Stimulated activated CD8-positive, alpha-beta memory T cell treated with anti-CD3 and anti-CD28 coated beads, Interleukin-7, amount 100 ng/mL, for 1 hour (primary cell): ENCODE measurements around the gene KCNIP3.
"Not testable (repeated sequence)": the region's sequence is repeated elsewhere in the genome, so short reads cannot be mapped to it uniquely, and the experiment has no call there.

Source experiments
- DNase-seq, 2 donors: peaks; one replicate each; pipeline ENCODE4 v3.0.0-alpha.2; 2020; ENCODE audit warnings: low read depth in 2 of 2

Gene KCNIP3

DNA sequence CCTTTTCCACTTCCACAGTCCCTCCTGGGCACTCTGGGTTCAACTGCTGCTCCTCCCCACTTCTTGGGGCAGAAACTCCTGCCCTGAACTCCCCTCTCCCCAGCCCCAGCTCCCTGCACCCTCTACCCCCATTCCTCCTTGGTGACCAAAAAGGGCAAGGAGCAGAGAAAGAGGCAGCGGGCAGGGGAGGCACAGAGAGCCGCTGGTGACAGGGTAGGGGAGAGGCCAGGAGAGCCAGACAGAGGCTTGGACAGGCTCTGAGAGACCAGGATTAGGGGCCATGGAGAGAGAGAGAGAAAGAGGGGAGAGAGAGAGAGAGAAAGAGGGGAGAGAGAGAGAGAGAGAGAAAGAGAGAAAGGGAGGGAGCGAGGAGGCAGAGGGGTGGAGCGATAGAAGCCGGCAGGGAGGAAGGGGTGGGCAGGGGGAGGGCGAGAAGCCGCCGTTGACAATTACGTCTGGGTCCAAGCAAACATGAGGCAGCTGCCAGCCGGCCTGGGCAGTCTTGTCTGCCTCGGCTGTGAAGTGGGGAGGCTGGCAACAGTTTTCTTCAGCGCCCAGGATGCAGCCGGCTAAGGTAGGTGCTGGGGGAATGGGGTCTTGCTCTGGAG lies at the start of gene KCNIP3:
TSS of gene KCNIP3 (plus strand) at position 468 of the 608 bp plus-strand sequence. CDS start at position 560, 92 bp downstream.
- DNase-seq = no peak

DNA sequence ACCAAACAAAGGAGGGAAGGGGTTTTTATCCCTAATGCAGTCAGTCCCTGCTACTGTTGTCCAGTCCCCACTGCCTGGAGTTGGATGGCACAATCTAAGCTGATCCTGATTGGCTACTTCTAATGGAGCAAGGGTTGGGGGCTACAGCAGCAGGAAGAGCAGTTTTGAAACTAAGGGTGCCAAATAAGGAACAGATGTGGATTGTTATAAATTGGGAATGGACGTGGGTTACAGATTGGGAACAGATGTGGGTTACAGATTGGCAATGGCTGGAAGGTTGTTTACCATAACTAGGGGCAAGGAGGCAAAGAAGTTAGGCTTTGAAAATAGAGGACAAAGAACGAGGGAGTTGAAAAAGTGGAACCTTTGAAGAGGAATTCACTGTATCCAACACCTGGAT lies 38.9 kb upstream of the KCNIP3 start:
- no peak for DNase-seq

- DNase-seq = no peak
Observed at GRCh38 chr2:95260028-95261023, 36.8 kb upstream of the KCNIP3 start.

- DNase-seq = no peak
Observed at GRCh38 chr2:95261602-95262001, 35.5 kb upstream of the KCNIP3 start.

DNA sequence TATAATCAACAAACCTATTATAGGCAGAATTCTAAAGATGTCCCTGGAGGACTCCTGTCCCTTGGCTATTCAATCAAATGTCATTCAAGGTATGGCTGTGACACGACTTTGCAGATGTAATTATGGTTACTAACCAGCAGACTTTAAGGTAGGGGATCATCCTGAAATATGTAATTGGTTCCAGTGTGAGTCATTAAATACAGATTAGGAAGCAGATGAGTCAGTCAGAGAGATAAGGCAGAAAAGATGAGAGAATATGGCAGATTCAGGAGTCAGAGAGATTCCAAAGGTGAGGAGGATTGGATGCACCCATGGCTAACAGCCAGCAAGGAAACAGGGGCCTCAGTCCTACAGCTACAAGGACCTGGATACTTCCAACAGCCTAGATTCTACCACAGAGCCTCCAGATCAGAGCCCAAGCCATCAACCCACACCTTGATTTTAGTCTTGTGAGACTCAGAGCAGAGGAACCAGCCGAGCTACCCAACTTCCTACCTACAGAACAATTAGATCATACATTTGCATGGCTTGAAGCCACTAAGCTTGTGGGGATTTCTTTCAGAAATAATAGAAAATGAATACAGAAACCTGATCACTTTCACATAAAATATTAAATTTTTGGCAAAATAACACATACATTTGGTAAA lies 34.1 kb upstream of the KCNIP3 start:
- DNase-seq = no peak

DNA sequence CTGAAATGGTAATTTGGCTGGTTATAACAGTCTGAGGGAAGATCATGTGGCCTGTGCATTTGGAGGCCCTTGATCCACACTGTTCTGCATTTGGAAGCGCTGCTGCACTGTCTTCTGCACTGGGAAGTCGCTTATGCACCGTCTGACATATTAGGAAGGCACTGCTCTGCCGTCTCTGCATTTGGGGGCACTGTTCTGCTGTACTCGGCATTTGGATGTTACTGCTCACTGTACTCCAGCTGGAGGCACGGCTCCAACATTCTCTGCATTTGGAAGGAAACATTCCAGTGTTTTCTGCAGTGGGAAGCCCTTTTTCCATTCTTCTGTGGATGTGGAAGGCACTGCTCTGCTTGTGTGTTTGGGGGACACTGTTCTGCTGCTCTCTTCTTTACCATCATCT lies 32.5 kb upstream of the KCNIP3 start:
- no peak for DNase-seq

DNA sequence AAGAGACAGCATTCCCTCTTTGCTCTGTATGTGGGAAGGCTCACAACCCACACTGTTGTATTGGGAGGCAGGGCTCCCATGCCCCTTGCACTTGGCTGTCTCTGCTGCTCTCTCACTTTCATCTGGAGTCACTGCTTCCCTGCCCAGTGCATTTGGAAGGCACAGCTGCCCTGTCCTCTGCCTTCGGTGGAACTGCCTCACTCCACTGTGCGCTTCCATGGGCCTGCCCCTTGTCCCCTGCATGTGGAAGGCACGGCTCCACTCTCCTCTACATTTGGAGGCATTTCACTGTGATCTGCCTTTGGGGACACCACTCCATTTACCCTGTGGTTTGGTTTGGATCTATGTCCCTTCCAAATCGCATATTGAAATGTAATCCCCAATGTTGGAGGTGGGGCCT lies 32.0 kb upstream of the KCNIP3 start:
- DNase-seq = no peak

- DNase-seq = no peak
Observed at GRCh38 chr2:95266781-95267430, 30.2 kb upstream of the KCNIP3 start.

DNA sequence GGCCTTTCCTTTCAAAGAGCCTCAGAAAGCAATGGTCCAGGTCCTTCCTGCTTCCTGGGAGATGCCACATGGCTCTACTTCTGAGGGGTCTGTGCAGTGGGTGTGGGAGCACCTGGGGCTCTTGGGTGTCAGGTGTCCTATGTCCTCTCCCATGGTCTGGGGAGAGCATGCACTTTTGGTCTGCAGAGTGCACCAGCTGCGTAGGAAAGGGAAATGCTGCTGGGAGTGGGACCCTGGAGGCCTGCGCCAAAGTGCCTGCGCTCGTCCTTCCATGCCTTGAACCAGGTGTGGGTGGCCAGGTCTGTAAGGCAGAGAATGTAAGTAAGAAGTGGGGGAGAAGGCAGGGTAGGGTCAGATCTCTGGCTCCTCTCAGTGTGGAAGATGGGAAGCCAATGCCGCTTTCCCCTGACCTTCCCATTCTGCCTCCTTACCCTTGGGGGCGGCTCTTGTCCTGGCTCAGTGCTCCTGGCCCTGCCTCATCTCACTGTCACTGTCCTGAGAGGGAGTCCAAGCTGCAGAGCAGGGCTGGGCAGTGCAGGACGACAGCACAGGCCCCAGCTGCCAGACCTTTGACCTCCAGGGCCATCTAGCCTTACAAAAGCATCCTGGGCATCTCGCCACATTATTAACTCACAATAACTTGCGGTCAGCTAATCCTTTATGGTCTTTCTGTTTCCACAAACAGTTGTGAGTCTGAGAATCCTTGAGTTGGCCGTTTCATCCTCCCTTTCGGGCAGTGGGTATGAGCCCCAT lies 29.5 kb upstream of the KCNIP3 start:
- DNase-seq = no peak

DNA sequence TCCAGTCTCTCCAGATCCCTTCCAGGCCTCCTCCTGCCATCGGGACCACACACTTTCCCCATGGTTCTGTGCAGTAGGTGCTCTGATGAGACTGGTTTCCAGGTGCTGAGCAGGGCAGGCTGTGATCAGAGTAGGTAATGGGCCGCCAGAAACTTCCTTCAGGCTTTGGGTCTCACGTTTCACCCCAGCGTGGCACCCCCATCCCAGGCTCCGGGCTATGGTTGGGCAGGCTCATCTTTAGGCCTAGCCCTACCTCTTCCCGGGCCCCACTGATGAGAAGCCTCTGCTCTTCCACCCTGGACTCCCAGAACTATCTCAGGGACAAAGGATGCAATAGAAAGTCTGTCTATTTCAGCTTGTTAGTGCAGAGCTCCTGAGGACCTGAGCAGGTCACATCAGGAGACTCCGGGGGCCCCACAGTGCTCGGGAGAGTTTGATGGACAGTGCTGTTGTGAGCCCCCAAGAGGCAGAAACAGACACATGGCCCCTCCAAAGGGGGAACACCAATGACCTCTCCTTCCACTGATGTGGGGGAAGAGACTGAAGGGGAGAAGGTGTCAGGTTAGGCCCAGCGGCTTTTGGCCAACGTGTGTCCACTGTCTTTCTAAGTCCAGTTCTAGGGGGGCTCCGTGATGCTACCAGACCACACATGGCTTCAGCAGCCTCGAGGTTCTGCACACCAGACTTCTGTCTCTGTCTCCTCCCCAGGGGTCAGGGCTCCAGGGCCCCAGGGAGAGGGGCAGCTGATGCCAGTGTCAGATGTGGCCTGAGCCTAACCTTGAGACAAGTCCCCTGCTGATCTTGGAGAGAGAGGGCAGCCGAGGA lies 28.7 kb upstream of the KCNIP3 start:
- no peak for DNase-seq

DNA sequence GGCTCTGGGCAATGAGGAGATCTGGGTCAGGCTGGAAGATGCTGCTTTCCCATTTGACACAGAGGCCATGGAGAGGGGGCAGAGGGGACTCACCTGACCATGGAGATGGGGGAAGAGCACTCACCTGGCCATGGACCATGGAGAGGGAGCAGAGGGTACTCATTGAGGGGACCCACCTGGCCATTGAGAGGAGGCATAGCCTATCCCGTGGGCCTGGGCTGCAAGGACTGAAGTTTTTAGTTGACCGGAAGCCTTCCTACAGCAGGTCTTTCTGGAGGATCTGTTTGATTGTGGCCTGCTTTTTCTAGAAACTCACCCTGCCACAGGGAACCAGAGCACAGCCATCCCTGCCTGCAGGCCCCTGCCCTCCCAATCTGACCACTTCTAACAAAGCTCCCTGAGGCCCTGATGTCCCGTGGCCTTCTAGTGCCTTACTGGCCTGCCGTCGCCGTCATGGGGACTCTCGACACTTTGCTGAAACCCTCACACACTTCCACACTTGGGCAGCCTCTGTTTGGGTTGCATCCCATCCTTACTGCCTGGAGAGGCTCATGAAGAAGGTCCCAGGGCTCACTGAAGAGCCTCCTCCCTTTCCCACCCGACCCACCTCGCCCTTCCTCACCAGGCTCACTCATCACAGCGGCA lies 28.0 kb upstream of the KCNIP3 start:
- DNase-seq = no peak

- DNase-seq = not testable (repeated sequence)
Observed at GRCh38 chr2:95269745-95270144, 27.4 kb upstream of the KCNIP3 start.

DNA sequence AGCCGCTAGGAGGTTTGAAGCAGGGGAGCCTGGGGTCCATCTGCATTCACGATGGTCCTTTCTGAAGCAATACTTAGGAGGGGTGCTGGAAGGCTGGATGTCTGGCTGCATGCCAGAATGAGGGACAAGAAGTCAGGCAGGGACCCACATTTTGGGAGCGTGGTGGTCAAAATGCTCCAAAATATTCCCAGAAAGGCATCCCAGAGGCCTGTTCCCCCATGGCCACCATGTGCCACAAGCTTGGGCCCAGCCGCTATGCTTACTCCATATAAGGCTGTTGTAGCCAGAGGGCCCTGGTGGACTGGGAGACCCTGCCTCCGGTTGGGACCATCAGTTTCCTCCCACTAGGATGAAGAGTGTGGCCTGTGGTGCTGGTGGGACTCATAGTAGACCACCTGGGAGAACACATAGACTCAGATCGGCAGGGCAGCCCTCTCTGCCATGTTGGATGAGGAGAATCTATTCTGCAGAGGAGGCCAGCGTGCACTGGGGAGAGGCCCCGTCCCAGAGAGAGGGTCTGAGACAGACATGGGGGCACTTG lies 26.5 kb upstream of the KCNIP3 start:
- DNase-seq = no peak

- DNase-seq = no peak
Observed at GRCh38 chr2:95271381-95271971, 25.7 kb upstream of the KCNIP3 start.

- DNase-seq = no peak
Observed at GRCh38 chr2:95272299-95272751, 24.8 kb upstream of the KCNIP3 start.

DNA sequence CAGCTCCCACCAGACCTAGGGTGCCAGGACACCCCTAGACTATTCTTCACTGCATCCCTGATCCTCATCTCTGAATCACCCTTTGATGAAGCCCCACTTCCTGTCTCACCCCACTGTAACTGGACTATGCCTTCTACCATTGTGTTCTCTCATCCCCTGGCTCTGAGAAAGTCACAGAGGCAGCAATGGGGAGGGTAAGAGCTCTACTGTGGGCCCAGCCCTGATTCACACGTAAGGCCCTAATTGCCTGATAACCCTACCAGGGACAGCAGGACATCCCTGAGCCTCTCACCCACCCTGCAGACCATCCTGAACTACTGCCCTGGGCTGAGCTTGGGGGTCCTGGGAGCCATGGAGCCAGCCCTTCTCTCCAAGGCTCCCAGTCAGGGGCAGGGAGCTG lies 24.4 kb upstream of the KCNIP3 start:
- DNase-seq = no peak

GRCh38 chr2:95273566-95274290 lies 23.4 kb upstream of the KCNIP3 start:
- DNase-seq = no peak
